Heart left ventricle (tissue), 13 donors: ENCODE results near the gene NDRG3.

ENCODE experiments used
- CTCF ChIP-seq, 12 donors: fragments of 200-600 bp; sonication (generic) in 4 of 12; IDR thresholded peaks; one replicate each; pipeline versions ENCODE4 v1.5.0 to v1.8.0; 2018 to 2022; ENCODE audit warnings: antibody characterized with exemption in 12 of 12, mild to moderate bottlenecking in 5 of 12
- POLR2A ChIP-seq, 2 donors: fragments of 450-650 bp; IDR thresholded peaks; one replicate each; pipeline ENCODE4 v1.6.1; 2017; ENCODE audit warnings: antibody characterized with exemption in 2 of 2, mild to moderate bottlenecking in 2 of 2, moderate library complexity in 2 of 2
- donor health status: ischemic (EF 13 %, LVEDD 7.1; RV severe dilation, severe dysfunction).
- donor health status: DM: no; HTN: yes; CAD: no.
- donor health status: DM: no; HTN: no; CAD: no.
- donor health status: ischemic (EF 25% LVEDD 6.9; RV normal size, moderate dysfunction).
- donor health status: ischemic (EF 25% LVEDD 5.7; RV mildly dilated, moderate dysfunction).
- donor health status: ischemic (EF 35%, LVEDD 5.7; RV mildly dilated, moderate dysfunction).
- donor health status: nonischemic (EF 11% LVEDD 7.7; RV severe dilation, severe dysfunction).
- donor health status: DM: yes; HTN: yes; CAD: no.
- donor health status: PGD.
- donor health status: ischemic (EF 29% LVEDD 5.4; RV normal size, mild dysfunction).
- donor health status: nonischemic (EF 23%, LVEDD 6.1; RV moderate dilation, normal function).

GRCh38 chr20:36754656-36755222, 8.8 kb upstream of the NDRG3 start:
- TF ChIP-seq CTCF (IDR thresholded peaks at IDR 0.05), result peak; percentile 62 to 89 (median 79)
- no peak for TF ChIP-seq POLR2A (IDR thresholded peaks at IDR 0.05)
